Measurements from ENCODE around the gene ZNF48. TPM values are rescaled to one million over a fixed set of nuclear protein-coding genes. Genes with fewer than 3 reads are reported as not detected.
A peak's percentile ranks its signal among the peaks of the same experiment; 100 is the strongest.

Gene ZNF48
- polyA plus RNA-seq, 1 donor (not counting 4 experiments of a cell fraction or from before 2014, with no cell fraction given), result 4.3 TPM

- Histone ChIP-seq H4K20me1 (ENCODE audit: control insufficient read depth, extremely low read depth, insufficient read depth, low read length) (no peaks in the 10 kb centered on the region), H3K36me3 (ENCODE audit: control insufficient read depth in 2 of 2, extremely low read depth in 1 of 2, insufficient read depth in 2 of 2, low read length in 2 of 2) (peaks cover 0 to 2% of the 10 kb centered on the region in 2 experiments), H3K4me2 (ENCODE audit: control insufficient read depth, extremely low read depth, insufficient read depth, low read depth, low read length) (peak overlapping the region; percentile 71), H3K4me3 (ENCODE audit: control insufficient read depth in 2 of 3, extremely low read depth in 1 of 3, insufficient read depth in 2 of 3, low read depth in 1 of 3, low read length in 3 of 3) (peak overlapping the region; percentile 42 to 81 (median 77)), H3K79me2 (ENCODE audit: control insufficient read depth, insufficient read depth, low read length) (no peaks in the 10 kb centered on the region), H3K9me3 (ENCODE audit: control insufficient read depth, low read depth, low read length) (no peaks in the 10 kb centered on the region), H2AFZ (ENCODE audit: control insufficient read depth, low read length) (peak overlapping the region; percentile 92), H3K9ac (ENCODE audit: control insufficient read depth, extremely low read depth, insufficient read depth, low read length) (peak overlapping the region; percentile 89), H3K4me1 (ENCODE audit: control insufficient read depth, extremely low read depth, insufficient read depth, low read length) (peaks cover 9% of the 10 kb centered on the region), H3K27ac (ENCODE audit: control insufficient read depth, insufficient read depth, low read length) (peak overlapping the region; percentile 90), H3K27me3 (ENCODE audit: control insufficient read depth, extremely low read depth, insufficient read depth, low read length) (no peaks in the 10 kb centered on the region), H3K9me1 (ENCODE audit: control insufficient read depth, extremely low read depth, insufficient read depth, low read length) (no peaks in the 10 kb centered on the region)
- FAIRE-seq (peak; percentile 44), DNase-seq (ENCODE audit: low read depth, low spot score) (no peak)
- dilution Hi-C loops (cut with MboI; ENCODE audit: extremely low pct_ligation_motif_present, low sequenced_read_pairs), result no loop called here
- peak in 2 of 3 experiments; percentile 27 to 28 for TF ChIP-seq CTCF (optimal IDR thresholded peaks at IDR 0.05 in 1 of 3, IDR thresholded peaks at IDR 0.05 in 1 of 3, conservative IDR thresholded peaks at IDR 0.05 in 1 of 3; ENCODE audit: extremely low read depth in 1 of 3, insufficient read depth in 2 of 3, low read length in 3 of 3)
- TF ChIP-seq EZH2 (IDR thresholded peaks at IDR 0.05; ENCODE audit: low read length), result no peak
Measured at GRCh38 chr16:30378236-30379157, 16.7 kb upstream of the ZNF48 start.

- H3K79me2 ChIP-seq (ENCODE audit: control insufficient read depth, insufficient read depth, low read length), result no peaks in the 10 kb centered on the region
- H3K27me3 ChIP-seq (ENCODE audit: control insufficient read depth, extremely low read depth, insufficient read depth, low read length), result no peaks in the 10 kb centered on the region
- no peaks in the 10 kb centered on the region for H3K9me3 ChIP-seq (ENCODE audit: control insufficient read depth, low read depth, low read length)
- TF ChIP-seq CTCF (optimal IDR thresholded peaks at IDR 0.05 in 1 of 3, IDR thresholded peaks at IDR 0.05 in 1 of 3, conservative IDR thresholded peaks at IDR 0.05 in 1 of 3; ENCODE audit: extremely low read depth in 1 of 3, insufficient read depth in 2 of 3, low read length in 3 of 3) (no peak), EZH2 (IDR thresholded peaks at IDR 0.05; ENCODE audit: low read length) (no peak)
- FAIRE-seq, result no peak
- no peak for DNase-seq (ENCODE audit: low read depth, low spot score)
- H3K4me3 ChIP-seq (ENCODE audit: control insufficient read depth in 2 of 3, extremely low read depth in 1 of 3, insufficient read depth in 2 of 3, low read depth in 1 of 3, low read length in 3 of 3), result peak overlapping the region; percentile 22 to 81 (median 49)
- H3K27ac ChIP-seq (ENCODE audit: control insufficient read depth, insufficient read depth, low read length), result peak overlapping the region; percentile 67
- no peaks in the 10 kb centered on the region for H3K9me1 ChIP-seq (ENCODE audit: control insufficient read depth, extremely low read depth, insufficient read depth, low read length)
- dilution Hi-C loops (cut with MboI; ENCODE audit: extremely low pct_ligation_motif_present, low sequenced_read_pairs), result no loop called here
- peaks cover 9% of the 10 kb centered on the region for H3K4me1 ChIP-seq (ENCODE audit: control insufficient read depth, extremely low read depth, insufficient read depth, low read length)
- H4K20me1 ChIP-seq (ENCODE audit: control insufficient read depth, extremely low read depth, insufficient read depth, low read length), result no peaks in the 10 kb centered on the region
- H3K36me3 ChIP-seq (ENCODE audit: control insufficient read depth in 2 of 2, extremely low read depth in 1 of 2, insufficient read depth in 2 of 2, low read length in 2 of 2), result peaks cover 0 to 2% of the 10 kb centered on the region in 2 experiments
- peak overlapping the region; percentile 71 for H3K4me2 ChIP-seq (ENCODE audit: control insufficient read depth, extremely low read depth, insufficient read depth, low read depth, low read length)
- H3K9ac ChIP-seq (ENCODE audit: control insufficient read depth, extremely low read depth, insufficient read depth, low read length), result peak overlapping the region; percentile 89
- H2AFZ ChIP-seq (ENCODE audit: control insufficient read depth, low read length), result peak overlapping the region; percentile 92
Measured at GRCh38 chr16:30379158-30379783, 15.9 kb upstream of the ZNF48 start.
